PC-9 (cell line): Measurements from ENCODE around the gene LTA.

Source experiments
- CTCF ChIP-seq: fragments of 200-600 bp; sonication (generic); conservative IDR thresholded peaks from 2 replicates; pipeline ENCODE4 v1.6.1; 2017; ENCODE audit warnings: mixed run types, antibody characterized with exemption, mild to moderate bottlenecking, moderate library complexity
- EZH2 ChIP-seq: fragments of 200-600 bp; sonication (generic); IDR thresholded peaks from 2 replicates; pipeline ENCODE4 v1.8.0; 2017; ENCODE audit warnings: antibody characterized with exemption, low read depth

- no peak for TF ChIP-seq CTCF
- no peak for TF ChIP-seq EZH2
These were observed 9.5 kb downstream of the LTA start for GRCh38 chr6:31581434-31582229.
